K562 (cell line): ENCODE data around the gene PLEKHA6. TPM values are rescaled to one million over a fixed set of nuclear protein-coding genes. Genes with fewer than 3 reads are reported as not detected.

Experiments
- ATAC-seq: fragments of 200-7000 bp; cut with Tn5 transposase; 3 replicates; pipeline ENCODE4 v1.9.1; 2020; ENCODE audit warnings: moderate library complexity
- BruUV-seq: library from RNA; stranded (reverse); fragments of 400-500 nt; replicated peaks from 2 replicates; lab custom pipeline; 2021; lab: Mats Ljungman, UMichigan
- CTCF ChIA-PET: fragments of 300-600 bp; formaldehyde crosslinking; extraction: SDS; loops from one replicate; lab custom pipeline; 2021; ENCODE audit warnings: low intra/inter-chr PET ratio; lab: Yijun Ruan, JAX
- POLR2A ChIA-PET: fragments of 300-600, 350-650 bp; sonication (Branson Sonifier 250); formaldehyde crosslinking; extraction: SDS; loops from one replicate; lab custom pipeline; 2021; ENCODE audit warnings: antibody characterized with exemption, inconsistent platforms; lab: Yijun Ruan, JAX
- DNase-seq, 4 experiments: peaks; one replicate each; pipeline versions ENCODE4 v3.0.0 to v3.0.0-alpha.2; 2011 to 2018; ENCODE audit warnings: low spot score in 3 of 4, mixed read lengths in 3 of 4; ENCODE audit errors: extremely low read depth in 1 of 4
- FAIRE-seq: peaks from 2 replicates; lab custom pipeline; 2011; peaks lifted over from hg19 to GRCh38; lab: Jason Lieb, UNC
- H2AFZ ChIP-seq: 2 replicates; pipeline ENCODE4 v1.6.0; 2011; ENCODE audit warnings: low read depth, low read length, control low read depth, inconsistent platforms
- H3K27ac ChIP-seq: fragments of 200-600 bp; 3 replicates; pipeline ENCODE4 v1.8.0; 2011; ENCODE audit warnings: low read depth, mild to moderate bottlenecking, control low read depth, inconsistent platforms, low read length, moderate library complexity, mixed read lengths; ENCODE audit errors: extremely low read depth
- H3K27me3 ChIP-seq, 2 experiments: fragments of 300-600 bp in 1 of 2; 2 replicates in 1 of 2; 3 replicates in 1 of 2; pipeline versions ENCODE4 v1.6.0 to v1.8.0; 2011; ENCODE audit warnings: inconsistent platforms in 2 of 2, low read length in 2 of 2, mild to moderate bottlenecking in 1 of 2, mixed read lengths in 1 of 2, moderate library complexity in 1 of 2; ENCODE audit not compliant: control insufficient read depth in 2 of 2, insufficient read depth in 2 of 2
- H3K36me3 ChIP-seq: fragments of 300-600 bp; 3 replicates; pipeline ENCODE4 v1.8.0; 2011; ENCODE audit warnings: mild to moderate bottlenecking, low read length, inconsistent platforms; ENCODE audit not compliant: control insufficient read depth, insufficient read depth
- H3K4me1 ChIP-seq, 2 experiments: fragments of 200-600 bp in 1 of 2; replicated peaks in 1 of 2; 2 replicates in 1 of 2; 3 replicates in 1 of 2; pipeline versions ENCODE4 v1.5.1 to v1.8.0; 2011; ENCODE audit warnings: inconsistent platforms in 2 of 2, low read length in 2 of 2, mild to moderate bottlenecking in 1 of 2, mixed read lengths in 1 of 2, moderate library complexity in 1 of 2; ENCODE audit not compliant: control insufficient read depth in 2 of 2, insufficient read depth in 2 of 2
- H3K4me2 ChIP-seq: 2 replicates; pipeline ENCODE4 v1.6.1; 2011; ENCODE audit warnings: low read length, control low read depth, inconsistent platforms, mixed read lengths; ENCODE audit not compliant: insufficient read depth
- H3K4me3 ChIP-seq: fragments of 200-600 bp; sonication (generic), shearing (Covaris generic); 2 replicates; pipeline ENCODE4 v1.5.1; 2016; ENCODE audit warnings: control low read depth, inconsistent platforms
- H3K79me2 ChIP-seq: fragments of 200-600 bp; 3 replicates; pipeline ENCODE4 v1.8.0; 2011; ENCODE audit warnings: low read length, inconsistent platforms; ENCODE audit not compliant: control insufficient read depth, insufficient read depth
- H3K9ac ChIP-seq, 2 experiments: 2 replicates each; pipeline versions ENCODE4 v1.6.0 to v1.6.1; 2011; ENCODE audit warnings: low read depth in 2 of 2, low read length in 2 of 2, control low read depth in 1 of 2, inconsistent platforms in 1 of 2, mild to moderate bottlenecking in 1 of 2, mixed read lengths in 1 of 2; ENCODE audit not compliant: insufficient read depth in 1 of 2
- H3K9me1 ChIP-seq: one replicate; pipeline ENCODE4 v1.6.0; 2011; ENCODE audit warnings: inconsistent platforms, mild to moderate bottlenecking, low read length, moderate library complexity; ENCODE audit not compliant: control insufficient read depth, insufficient read depth
- H3K9me3 ChIP-seq: replicated peaks from 2 replicates; pipeline ENCODE4 v1.5.1; 2011; ENCODE audit warnings: low read depth, low read length, inconsistent platforms; ENCODE audit not compliant: control insufficient read depth, insufficient read depth
- H4K20me1 ChIP-seq: replicated peaks from 2 replicates; pipeline ENCODE4 v1.6.1; 2011; ENCODE audit warnings: low read length, inconsistent platforms, mixed read lengths; ENCODE audit not compliant: control insufficient read depth, insufficient read depth
- CHD7 ChIP-seq: fragments of 200-600 bp; sonication (generic); IDR thresholded peaks from one replicate; pipeline ENCODE4 v1.6.1; 2012; ENCODE audit warnings: mild to moderate bottlenecking, low read depth, low read length, inconsistent platforms
- GTF2A2 ChIP-seq: IDR thresholded peaks from 2 replicates; pipeline ENCODE4 v1.6.1; 2016; ENCODE audit warnings: mild to moderate bottlenecking, missing genetic modification characterization, missing compliant biosample characterization
- SNIP1 ChIP-seq: fragments of 450-650 bp; IDR thresholded peaks from 2 replicates; pipeline ENCODE4 v1.7.1; 2017; ENCODE audit warnings: low read depth, mild to moderate bottlenecking
- SRF ChIP-seq, 2 experiments: fragments of 250-450, 450-650 bp in 1 of 2; sonication (Bioruptor Pico) in 1 of 2; sonication (generic) in 1 of 2; formaldehyde crosslinking; IDR thresholded peaks; 2 replicates each; pipeline versions ENCODE4 v1.5.0 to v1.5.1; 2020 to 2022; ENCODE audit warnings: mild to moderate bottlenecking in 1 of 2, missing genetic modification reagents in 1 of 2
- ZBTB17 ChIP-seq: fragments of 450-650 bp; formaldehyde crosslinking; IDR thresholded peaks from 2 replicates; pipeline ENCODE4 v1.4.0; 2020; ENCODE audit warnings: mild to moderate bottlenecking
- ZNF780A ChIP-seq: fragments of 250-450 bp; sonication (Bioruptor Pico); IDR thresholded peaks from 2 replicates; pipeline ENCODE4 v1.5.0; 2021; ENCODE audit warnings: mild to moderate bottlenecking
- WGBS: fragments of 100-300 bp; shearing (Covaris generic); methylation state at CpG from one replicate; pipeline ENCODE4 v1.1.6; 2016; ENCODE audit warnings: low coverage, mixed read lengths; ENCODE audit not compliant: insufficient coverage; ENCODE audit errors: missing lambda C conversion rate; 5-methylcytosine and 5-hydroxymethylcytosine counted together
- in situ Hi-C: fragments of 300-500 bp; cut with MboI; formaldehyde crosslinking; loops from 4 replicates; pipeline ENCODE4 v1.15.0; 2018; ENCODE audit warnings: inconsistent platforms, mixed read lengths
- intact Hi-C: fragments of 100-400 bp; cut with micrococcal nuclease; formaldehyde crosslinking; loops from 2 replicates; pipeline ENCODE4 v1.14.2; 2022
- polyA plus RNA-seq, 8 experiments: library from polyadenylated mRNA; depleted of rRNA in 4 of 8; stranded (reverse) in 5 of 8; unstranded in 3 of 8; fragments of >200 nt; fragmentation: Nextera tagmentation in 2 of 8; fragmentation: Illumina TruSeq in 1 of 8; extraction: Ambion mirVana in 2 of 8; extraction: Trizol in 1 of 8; gene quantifications; 2 replicates each; pipeline versions ENCODE4 v1.2.1 to v1.2.3, GENCODE V29; 2011 to 2014; ENCODE audit warnings: inconsistent platforms in 1 of 8, missing spikeins in 1 of 8
- total RNA-seq, 7 experiments: library from RNA; depleted of rRNA in 6 of 7; stranded (reverse); fragments of >200 nt in 6 of 7; fragmentation: Illumina TruSeq in 2 of 7; extraction: Trizol in 2 of 7; gene quantifications; 2 replicates each; pipeline versions ENCODE4 v1.2.1 to v1.2.3, GENCODE V29; 2011 to 2021; ENCODE audit warnings: low replicate concordance in 1 of 7
- TF ChIP-seq, protein P1 (sequence below): fragments of 450-650 bp; formaldehyde crosslinking; IDR thresholded peaks from 2 replicates; pipeline ENCODE4 v1.4.0; 2020; ENCODE audit warnings: mild to moderate bottlenecking

The PLEKHA6 gene
- total and polyA plus RNA-seq, 9 of the 15 experiments (the other 6 are each of a cell fraction or from before 2014, with no cell fraction given), result under 0.01 to 0.33 (median 0.01) TPM; not detected in 4

- H3K27me3 ChIP-seq, result peaks cover 23 to 58% of the 10 kb centered on the region in 2 experiments; a peak in 4 of 5 replicates
- no peaks in the 10 kb centered on the region for H3K36me3 ChIP-seq
- FAIRE-seq (no peak), DNase-seq (no peak), ATAC-seq (no peak)
- no TSS peak for BruUV-seq
- TF ChIP-seq ZBTB17 (0 out of 2 replicates have a peak, but pooled peaks have one; percentile 1), ZNF780A (no peak), SRF (CRISPR knock-in tag; IDR thresholded peaks at IDR 0.05) (no peak), GTF2A2 (tag) (no peak), CHD7 (no peak), SNIP1 (peak; percentile 58; the same call in 1 of the 2 replicates)
- TF ChIP-seq, protein P1, sequence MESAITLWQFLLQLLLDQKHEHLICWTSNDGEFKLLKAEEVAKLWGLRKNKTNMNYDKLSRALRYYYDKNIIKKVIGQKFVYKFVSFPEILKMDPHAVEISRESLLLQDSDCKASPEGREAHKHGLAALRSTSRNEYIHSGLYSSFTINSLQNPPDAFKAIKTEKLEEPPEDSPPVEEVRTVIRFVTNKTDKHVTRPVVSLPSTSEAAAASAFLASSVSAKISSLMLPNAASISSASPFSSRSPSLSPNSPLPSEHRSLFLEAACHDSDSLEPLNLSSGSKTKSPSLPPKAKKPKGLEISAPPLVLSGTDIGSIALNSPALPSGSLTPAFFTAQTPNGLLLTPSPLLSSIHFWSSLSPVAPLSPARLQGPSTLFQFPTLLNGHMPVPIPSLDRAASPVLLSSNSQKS, result no peak
- no peaks in the 10 kb centered on the region for H3K79me2 ChIP-seq
- H4K20me1 ChIP-seq, result no peaks in the 10 kb centered on the region
- WGBS, result 0% methylated on average over 2 of the region's 2 CpGs
- no peaks in the 10 kb centered on the region for H3K9me3 ChIP-seq
- ChIA-PET CTCF (no interaction called here), POLR2A (interaction anchor here (0.6 to 0.9 kb wide), 4 partner anchors 9 to 180 kb away, joined by 3 to 5 read pairs (median 3); no protein-coding TSS in a partner anchor)
- H3K4me3 ChIP-seq, result no peak overlapping the region
- peaks cover 0 to 23% of the 10 kb centered on the region in 2 experiments; a peak in 4 of 5 replicates for H3K4me1 ChIP-seq
- peaks cover 3% of the 10 kb centered on the region for H3K9me1 ChIP-seq
- in situ Hi-C loops (no loop called here), intact Hi-C loops (no loop called here)
- H3K4me2 ChIP-seq, result no peak overlapping the region
- H3K9ac ChIP-seq, result no peak overlapping the region
- no peak overlapping the region; the same call in 1 of the 2 replicates for H2AFZ ChIP-seq
- H3K27ac ChIP-seq, result no peak overlapping the region
Observed at GRCh38 chr1:204321665-204322064, 38.1 kb downstream of the PLEKHA6 start.
